ENCODE data around the gene GNG12.

GNG12 gene

DNA sequence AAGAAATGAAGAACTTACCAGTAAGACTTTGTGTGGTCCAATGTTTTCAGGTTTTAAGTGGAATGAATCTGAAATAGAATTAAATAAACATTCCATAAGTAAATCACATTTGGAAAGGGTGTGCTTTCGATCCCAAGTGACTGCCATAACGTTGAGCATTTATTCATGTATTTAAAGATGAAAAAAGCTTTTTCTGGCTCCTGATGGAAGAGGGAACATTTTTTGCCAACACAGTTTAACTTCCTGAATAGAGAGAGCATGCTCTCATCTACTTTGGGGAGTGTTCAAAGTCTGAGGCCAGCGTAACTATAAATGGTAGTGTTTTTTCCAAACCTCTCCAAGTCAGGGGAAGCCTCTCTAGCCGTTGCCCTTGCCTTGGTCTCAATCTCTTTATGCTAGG is 55.8 kb downstream of the GNG12 start:
- TF ChIP-seq, protein P1, sequence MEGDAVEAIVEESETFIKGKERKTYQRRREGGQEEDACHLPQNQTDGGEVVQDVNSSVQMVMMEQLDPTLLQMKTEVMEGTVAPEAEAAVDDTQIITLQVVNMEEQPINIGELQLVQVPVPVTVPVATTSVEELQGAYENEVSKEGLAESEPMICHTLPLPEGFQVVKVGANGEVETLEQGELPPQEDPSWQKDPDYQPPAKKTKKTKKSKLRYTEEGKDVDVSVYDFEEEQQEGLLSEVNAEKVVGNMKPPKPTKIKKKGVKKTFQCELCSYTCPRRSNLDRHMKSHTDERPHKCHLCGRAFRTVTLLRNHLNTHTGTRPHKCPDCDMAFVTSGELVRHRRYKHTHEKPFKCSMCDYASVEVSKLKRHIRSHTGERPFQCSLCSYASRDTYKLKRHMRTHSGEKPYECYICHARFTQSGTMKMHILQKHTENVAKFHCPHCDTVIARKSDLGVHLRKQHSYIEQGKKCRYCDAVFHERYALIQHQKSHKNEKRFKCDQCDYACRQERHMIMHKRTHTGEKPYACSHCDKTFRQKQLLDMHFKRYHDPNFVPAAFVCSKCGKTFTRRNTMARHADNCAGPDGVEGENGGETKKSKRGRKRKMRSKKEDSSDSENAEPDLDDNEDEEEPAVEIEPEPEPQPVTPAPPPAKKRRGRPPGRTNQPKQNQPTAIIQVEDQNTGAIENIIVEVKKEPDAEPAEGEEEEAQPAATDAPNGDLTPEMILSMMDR (IDR thresholded peaks at IDR 0.05; ENCODE audit: borderline replicate concordance, control extremely low read depth, extremely low read depth, insufficient read depth, missing control alignments): no peak
- in situ Hi-C loops (cut with MboI; ENCODE audit: low sequenced_read_pairs, unreplicated experiment): no loop called here
- no peak for DNase-seq (ENCODE audit: low spot score)

DNA sequence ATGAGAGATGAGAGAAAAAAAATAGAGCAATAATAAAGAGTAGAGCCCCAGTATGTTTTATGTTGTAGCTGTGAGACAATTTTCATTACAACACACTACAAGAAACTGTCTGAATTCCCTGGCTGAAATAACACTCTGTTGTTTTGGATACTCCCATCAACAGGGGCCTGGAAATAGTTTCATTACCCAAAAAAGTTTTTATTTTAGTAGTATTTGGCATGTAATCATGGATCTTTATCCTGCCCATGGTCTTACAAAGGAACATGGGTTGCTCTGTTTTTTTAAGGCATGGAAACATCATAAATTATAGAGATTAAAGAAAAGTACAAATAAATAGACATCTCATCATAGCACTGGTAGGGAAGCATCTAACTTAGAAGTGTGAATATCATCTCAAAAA is 56.3 kb downstream of the GNG12 start:
- TF ChIP-seq, protein P1 (IDR thresholded peaks at IDR 0.05; ENCODE audit: borderline replicate concordance, control extremely low read depth, extremely low read depth, insufficient read depth, missing control alignments): no peak
- in situ Hi-C loops (cut with MboI; ENCODE audit: low sequenced_read_pairs, unreplicated experiment): no loop called here
- no peak for DNase-seq (ENCODE audit: low spot score)

DNA sequence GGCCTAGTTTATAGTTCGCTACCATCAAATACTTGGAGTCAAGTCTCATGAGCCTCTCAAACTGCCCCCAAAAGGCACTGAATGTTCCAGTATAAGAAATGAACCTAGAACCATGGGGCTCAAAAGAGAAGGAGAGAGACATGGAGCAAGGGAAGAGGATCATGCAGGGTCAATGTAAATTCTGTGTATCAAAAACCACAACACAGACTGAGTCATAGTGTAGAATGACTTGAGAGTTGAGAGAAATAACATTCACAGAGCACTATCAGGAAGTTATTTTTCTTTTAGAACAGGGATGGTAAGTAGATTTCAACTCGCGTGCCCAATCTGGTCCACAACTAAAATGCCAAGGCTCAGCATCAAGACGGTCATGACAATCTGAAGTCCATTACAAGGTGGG is 59.8 kb downstream of the GNG12 start:
- no peak for DNase-seq (ENCODE audit: low spot score)
- TF ChIP-seq, protein P1 (IDR thresholded peaks at IDR 0.05; ENCODE audit: borderline replicate concordance, control extremely low read depth, extremely low read depth, insufficient read depth, missing control alignments): no peak
- in situ Hi-C loops (cut with MboI; ENCODE audit: low sequenced_read_pairs, unreplicated experiment): no loop called here

DNA sequence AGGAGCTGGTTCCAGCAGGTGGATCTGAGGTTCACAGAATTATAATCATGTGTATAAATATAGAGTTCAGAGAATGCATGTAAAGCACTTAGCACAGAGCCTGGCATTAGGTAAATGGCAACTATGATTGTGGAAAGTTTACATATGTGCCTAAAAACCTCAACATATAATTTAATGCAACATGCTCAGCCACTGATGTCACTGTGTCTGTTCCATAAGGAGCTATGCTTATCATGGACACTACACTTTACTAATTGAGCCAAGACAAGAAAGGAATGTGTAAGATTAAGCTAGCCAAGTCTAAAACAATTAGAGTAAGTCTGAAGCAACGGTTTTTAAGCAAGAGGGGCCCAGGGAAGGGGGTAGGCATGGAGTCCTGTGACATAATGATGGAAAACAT is 61.5 kb downstream of the GNG12 start:
- in situ Hi-C loops (cut with MboI; ENCODE audit: low sequenced_read_pairs, unreplicated experiment): no loop called here
- DNase-seq (ENCODE audit: low spot score): no peak
- TF ChIP-seq, protein P1 (IDR thresholded peaks at IDR 0.05; ENCODE audit: borderline replicate concordance, control extremely low read depth, extremely low read depth, insufficient read depth, missing control alignments): no peak

DNA sequence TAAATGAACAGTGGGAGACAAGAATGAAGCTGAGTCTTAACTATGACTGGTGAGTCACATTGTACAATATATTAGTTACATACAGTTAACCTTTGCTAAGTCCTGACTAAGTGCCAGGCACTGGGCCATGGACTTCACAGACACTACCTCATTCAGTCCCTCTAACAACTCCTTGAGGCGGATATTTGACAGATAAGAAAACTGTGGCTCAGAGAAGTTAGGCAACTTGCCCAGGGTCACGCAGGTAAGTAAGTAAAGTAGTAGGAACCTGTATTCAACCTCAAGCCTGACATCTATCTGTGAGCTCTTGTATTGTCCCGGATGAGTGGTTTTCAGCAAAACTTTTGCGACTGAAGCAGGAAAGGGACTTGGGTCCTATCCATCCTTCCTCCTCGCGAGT is 62.1 kb downstream of the GNG12 start:
- DNase-seq (ENCODE audit: low spot score): no peak
- in situ Hi-C loops (cut with MboI; ENCODE audit: low sequenced_read_pairs, unreplicated experiment): no loop called here
- TF ChIP-seq, protein P1 (IDR thresholded peaks at IDR 0.05; ENCODE audit: borderline replicate concordance, control extremely low read depth, extremely low read depth, insufficient read depth, missing control alignments): no peak

DNA sequence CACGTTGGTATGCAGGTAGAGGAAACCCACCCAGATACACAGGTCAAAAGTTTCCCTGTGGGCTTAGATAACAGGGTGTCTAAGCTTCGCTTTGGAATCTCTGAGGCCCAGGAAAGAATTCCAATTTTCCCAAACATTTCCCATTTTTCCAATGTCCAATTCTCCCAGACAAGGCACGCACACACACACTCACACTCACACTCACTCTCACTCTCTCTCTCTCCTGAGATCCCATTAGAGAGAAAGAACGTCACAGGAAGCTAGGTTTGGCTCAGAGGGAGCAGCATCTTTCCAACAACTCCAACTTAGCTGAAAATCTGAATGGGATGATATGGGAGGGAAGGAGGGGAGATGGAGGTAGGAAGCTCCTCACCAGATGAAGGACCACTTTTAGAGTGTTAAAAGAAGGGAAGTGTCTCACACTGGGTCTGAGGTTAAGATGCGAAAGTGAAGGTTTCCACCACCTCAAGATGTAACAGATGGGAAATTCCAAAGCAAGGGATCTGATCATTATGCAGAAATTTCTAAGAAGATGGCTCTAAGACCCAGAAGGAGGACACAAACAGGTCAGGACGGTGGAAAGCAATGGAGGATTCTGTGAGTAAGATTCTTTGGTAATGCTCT is 63.5 kb downstream of the GNG12 start:
- DNase-seq (ENCODE audit: low spot score): no peak
- in situ Hi-C loops (cut with MboI; ENCODE audit: low sequenced_read_pairs, unreplicated experiment): loop anchor here (10.0 kb wide), 1 partner anchor 215 kb away; no protein-coding TSS in a partner anchor
- TF ChIP-seq, protein P1 (IDR thresholded peaks at IDR 0.05; ENCODE audit: borderline replicate concordance, control extremely low read depth, extremely low read depth, insufficient read depth, missing control alignments): no peak
